K562 (cell line): ENCODE data around the gene ARHGAP8. TPM values are rescaled to one million over a fixed set of nuclear protein-coding genes. Genes with fewer than 3 reads are reported as not detected.

ENCODE experiments used
- ATAC-seq: fragments of 200-7000 bp; cut with Tn5 transposase; 3 replicates; pipeline ENCODE4 v1.9.1; 2020; ENCODE audit warnings: moderate library complexity
- BruUV-seq: library from RNA; stranded (reverse); fragments of 400-500 nt; replicated peaks from 2 replicates; lab custom pipeline; 2021; lab: Mats Ljungman, UMichigan
- CTCF ChIA-PET: fragments of 300-600 bp; formaldehyde crosslinking; extraction: SDS; loops from one replicate; lab custom pipeline; 2021; ENCODE audit warnings: low intra/inter-chr PET ratio; lab: Yijun Ruan, JAX
- POLR2A ChIA-PET: fragments of 300-600, 350-650 bp; sonication (Branson Sonifier 250); formaldehyde crosslinking; extraction: SDS; loops from one replicate; lab custom pipeline; 2021; ENCODE audit warnings: antibody characterized with exemption, inconsistent platforms; lab: Yijun Ruan, JAX
- DNase-seq, 4 experiments: peaks; one replicate each; pipeline versions ENCODE4 v3.0.0 to v3.0.0-alpha.2; 2011 to 2018; ENCODE audit warnings: low spot score in 3 of 4, mixed read lengths in 3 of 4; ENCODE audit errors: extremely low read depth in 1 of 4
- FAIRE-seq: peaks from 2 replicates; lab custom pipeline; 2011; peaks lifted over from hg19 to GRCh38; lab: Jason Lieb, UNC
- H2AFZ ChIP-seq: 2 replicates; pipeline ENCODE4 v1.6.0; 2011; ENCODE audit warnings: low read depth, low read length, control low read depth, inconsistent platforms
- H3K27ac ChIP-seq: fragments of 200-600 bp; 3 replicates; pipeline ENCODE4 v1.8.0; 2011; ENCODE audit warnings: low read depth, mild to moderate bottlenecking, control low read depth, inconsistent platforms, low read length, moderate library complexity, mixed read lengths; ENCODE audit errors: extremely low read depth
- H3K27me3 ChIP-seq, 2 experiments: fragments of 300-600 bp in 1 of 2; 2 replicates in 1 of 2; 3 replicates in 1 of 2; pipeline versions ENCODE4 v1.6.0 to v1.8.0; 2011; ENCODE audit warnings: inconsistent platforms in 2 of 2, low read length in 2 of 2, mild to moderate bottlenecking in 1 of 2, mixed read lengths in 1 of 2, moderate library complexity in 1 of 2; ENCODE audit not compliant: control insufficient read depth in 2 of 2, insufficient read depth in 2 of 2
- H3K36me3 ChIP-seq: fragments of 300-600 bp; 3 replicates; pipeline ENCODE4 v1.8.0; 2011; ENCODE audit warnings: mild to moderate bottlenecking, low read length, inconsistent platforms; ENCODE audit not compliant: control insufficient read depth, insufficient read depth
- H3K4me1 ChIP-seq, 2 experiments: fragments of 200-600 bp in 1 of 2; replicated peaks in 1 of 2; 2 replicates in 1 of 2; 3 replicates in 1 of 2; pipeline versions ENCODE4 v1.5.1 to v1.8.0; 2011; ENCODE audit warnings: inconsistent platforms in 2 of 2, low read length in 2 of 2, mild to moderate bottlenecking in 1 of 2, mixed read lengths in 1 of 2, moderate library complexity in 1 of 2; ENCODE audit not compliant: control insufficient read depth in 2 of 2, insufficient read depth in 2 of 2
- H3K4me2 ChIP-seq: 2 replicates; pipeline ENCODE4 v1.6.1; 2011; ENCODE audit warnings: low read length, control low read depth, inconsistent platforms, mixed read lengths; ENCODE audit not compliant: insufficient read depth
- H3K4me3 ChIP-seq: fragments of 200-600 bp; sonication (generic), shearing (Covaris generic); 2 replicates; pipeline ENCODE4 v1.5.1; 2016; ENCODE audit warnings: control low read depth, inconsistent platforms
- H3K79me2 ChIP-seq: fragments of 200-600 bp; 3 replicates; pipeline ENCODE4 v1.8.0; 2011; ENCODE audit warnings: low read length, inconsistent platforms; ENCODE audit not compliant: control insufficient read depth, insufficient read depth
- H3K9ac ChIP-seq, 2 experiments: 2 replicates each; pipeline versions ENCODE4 v1.6.0 to v1.6.1; 2011; ENCODE audit warnings: low read depth in 2 of 2, low read length in 2 of 2, control low read depth in 1 of 2, inconsistent platforms in 1 of 2, mild to moderate bottlenecking in 1 of 2, mixed read lengths in 1 of 2; ENCODE audit not compliant: insufficient read depth in 1 of 2
- H3K9me1 ChIP-seq: one replicate; pipeline ENCODE4 v1.6.0; 2011; ENCODE audit warnings: inconsistent platforms, mild to moderate bottlenecking, low read length, moderate library complexity; ENCODE audit not compliant: control insufficient read depth, insufficient read depth
- H3K9me3 ChIP-seq: replicated peaks from 2 replicates; pipeline ENCODE4 v1.5.1; 2011; ENCODE audit warnings: low read depth, low read length, inconsistent platforms; ENCODE audit not compliant: control insufficient read depth, insufficient read depth
- H4K20me1 ChIP-seq: replicated peaks from 2 replicates; pipeline ENCODE4 v1.6.1; 2011; ENCODE audit warnings: low read length, inconsistent platforms, mixed read lengths; ENCODE audit not compliant: control insufficient read depth, insufficient read depth
- WGBS: fragments of 100-300 bp; shearing (Covaris generic); methylation state at CpG from one replicate; pipeline ENCODE4 v1.1.6; 2016; ENCODE audit warnings: low coverage, mixed read lengths; ENCODE audit not compliant: insufficient coverage; ENCODE audit errors: missing lambda C conversion rate; 5-methylcytosine and 5-hydroxymethylcytosine counted together
- in situ Hi-C: fragments of 300-500 bp; cut with MboI; formaldehyde crosslinking; loops from 4 replicates; pipeline ENCODE4 v1.15.0; 2018; ENCODE audit warnings: inconsistent platforms, mixed read lengths
- intact Hi-C: fragments of 100-400 bp; cut with micrococcal nuclease; formaldehyde crosslinking; loops from 2 replicates; pipeline ENCODE4 v1.14.2; 2022
- polyA plus RNA-seq, 8 experiments: library from polyadenylated mRNA; depleted of rRNA in 4 of 8; stranded (reverse) in 5 of 8; unstranded in 3 of 8; fragments of >200 nt; fragmentation: Nextera tagmentation in 2 of 8; fragmentation: Illumina TruSeq in 1 of 8; extraction: Ambion mirVana in 2 of 8; extraction: Trizol in 1 of 8; gene quantifications; 2 replicates each; pipeline versions ENCODE4 v1.2.1 to v1.2.3, GENCODE V29; 2011 to 2014; ENCODE audit warnings: inconsistent platforms in 1 of 8, missing spikeins in 1 of 8
- total RNA-seq, 7 experiments: library from RNA; depleted of rRNA in 6 of 7; stranded (reverse); fragments of >200 nt in 6 of 7; fragmentation: Illumina TruSeq in 2 of 7; extraction: Trizol in 2 of 7; gene quantifications; 2 replicates each; pipeline versions ENCODE4 v1.2.1 to v1.2.3, GENCODE V29; 2011 to 2021; ENCODE audit warnings: low replicate concordance in 1 of 7
- TF ChIP-seq, protein P1 (sequence below): fragments of 250-450 bp; sonication (Bioruptor Pico); IDR thresholded peaks from 2 replicates; pipeline ENCODE4 v1.9.0; 2021; ENCODE audit warnings: mild to moderate bottlenecking, inconsistent platforms

ARHGAP8 gene
- total and polyA plus RNA-seq, 9 of the 15 experiments (the other 6 are each of a cell fraction or from before 2014, with no cell fraction given), result 0.15 to 2.2 (median 0.62) TPM

DNA sequence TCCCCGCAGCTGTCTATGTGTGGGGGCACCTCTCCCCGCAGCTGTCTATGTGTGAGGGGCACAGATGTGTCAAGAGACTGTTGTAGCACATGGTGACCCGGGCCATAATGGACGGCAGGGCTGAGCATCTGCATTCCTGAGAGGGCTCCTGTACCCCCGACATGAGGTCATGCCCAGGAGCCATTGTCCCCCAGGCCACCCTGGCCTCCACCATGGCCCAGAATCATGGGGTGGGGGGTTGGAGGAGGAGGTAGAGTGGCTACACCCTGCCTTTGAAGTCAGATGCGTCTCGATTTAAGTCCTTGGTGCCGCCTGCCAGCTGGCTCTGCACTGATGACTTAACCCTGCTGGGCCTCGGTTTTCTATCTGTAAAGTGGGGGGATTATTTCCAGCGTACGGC, 49.1 kb downstream of the ARHGAP8 start:
- Histone ChIP-seq H3K4me1 (no peaks in the 10 kb centered on the region; a peak in 3 of 5 replicates), H3K9ac (no peak overlapping the region), H3K4me3 (no peak overlapping the region), H3K27ac (no peak overlapping the region), H3K27me3 (peaks cover 3 to 13% of the 10 kb centered on the region in 2 experiments; a peak in 2 of 5 replicates), H3K36me3 (no peaks in the 10 kb centered on the region), H3K4me2 (no peak overlapping the region), H3K79me2 (no peaks in the 10 kb centered on the region), H3K9me3 (no peaks in the 10 kb centered on the region), H3K9me1 (no peaks in the 10 kb centered on the region), H2AFZ (no peak overlapping the region), H4K20me1 (0 out of 2 replicates have a peak, but pooled peaks cover 9% of the 10 kb centered on the region)
- ChIA-PET POLR2A (no interaction called here), CTCF (no interaction called here)
- no TSS peak for BruUV-seq
- FAIRE-seq (no peak), ATAC-seq (no peak), DNase-seq (no peak)
- 16% methylated on average over 4 of the region's 11 CpGs for WGBS
- intact Hi-C loops, result no loop called here
- in situ Hi-C loops, result loop anchor here (25.0 kb wide), 1 partner anchor 436 kb away; the partner anchor contains the start of gene KIAA0930
- TF ChIP-seq, protein P1, sequence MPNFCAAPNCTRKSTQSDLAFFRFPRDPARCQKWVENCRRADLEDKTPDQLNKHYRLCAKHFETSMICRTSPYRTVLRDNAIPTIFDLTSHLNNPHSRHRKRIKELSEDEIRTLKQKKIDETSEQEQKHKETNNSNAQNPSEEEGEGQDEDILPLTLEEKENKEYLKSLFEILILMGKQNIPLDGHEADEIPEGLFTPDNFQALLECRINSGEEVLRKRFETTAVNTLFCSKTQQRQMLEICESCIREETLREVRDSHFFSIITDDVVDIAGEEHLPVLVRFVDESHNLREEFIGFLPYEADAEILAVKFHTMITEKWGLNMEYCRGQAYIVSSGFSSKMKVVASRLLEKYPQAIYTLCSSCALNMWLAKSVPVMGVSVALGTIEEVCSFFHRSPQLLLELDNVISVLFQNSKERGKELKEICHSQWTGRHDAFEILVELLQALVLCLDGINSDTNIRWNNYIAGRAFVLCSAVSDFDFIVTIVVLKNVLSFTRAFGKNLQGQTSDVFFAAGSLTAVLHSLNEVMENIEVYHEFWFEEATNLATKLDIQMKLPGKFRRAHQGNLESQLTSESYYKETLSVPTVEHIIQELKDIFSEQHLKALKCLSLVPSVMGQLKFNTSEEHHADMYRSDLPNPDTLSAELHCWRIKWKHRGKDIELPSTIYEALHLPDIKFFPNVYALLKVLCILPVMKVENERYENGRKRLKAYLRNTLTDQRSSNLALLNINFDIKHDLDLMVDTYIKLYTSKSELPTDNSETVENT, result no peak
